ENCODE data around the gene NFATC3.

DNA sequence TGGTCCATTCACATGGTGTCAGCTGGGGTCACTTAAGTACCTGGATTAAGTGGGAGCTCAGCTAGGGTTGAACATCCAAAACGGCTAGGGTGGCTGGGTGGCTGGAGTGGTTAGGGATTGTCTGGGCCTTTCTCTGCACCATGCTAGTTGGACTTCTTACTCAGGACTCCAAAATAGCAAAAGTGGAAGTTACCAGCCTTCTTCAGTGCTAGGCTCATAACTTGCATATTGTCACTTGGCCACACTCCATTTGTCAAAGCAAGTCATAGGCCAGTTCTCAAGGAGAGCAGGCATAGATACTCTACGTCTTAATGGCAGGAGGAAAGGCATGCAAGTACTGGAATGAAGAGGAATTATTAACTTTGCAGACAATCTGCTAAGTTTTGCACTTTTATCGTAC lies 81.1 kb downstream of the NFATC3 start:
- TF ChIP-seq, protein P1, sequence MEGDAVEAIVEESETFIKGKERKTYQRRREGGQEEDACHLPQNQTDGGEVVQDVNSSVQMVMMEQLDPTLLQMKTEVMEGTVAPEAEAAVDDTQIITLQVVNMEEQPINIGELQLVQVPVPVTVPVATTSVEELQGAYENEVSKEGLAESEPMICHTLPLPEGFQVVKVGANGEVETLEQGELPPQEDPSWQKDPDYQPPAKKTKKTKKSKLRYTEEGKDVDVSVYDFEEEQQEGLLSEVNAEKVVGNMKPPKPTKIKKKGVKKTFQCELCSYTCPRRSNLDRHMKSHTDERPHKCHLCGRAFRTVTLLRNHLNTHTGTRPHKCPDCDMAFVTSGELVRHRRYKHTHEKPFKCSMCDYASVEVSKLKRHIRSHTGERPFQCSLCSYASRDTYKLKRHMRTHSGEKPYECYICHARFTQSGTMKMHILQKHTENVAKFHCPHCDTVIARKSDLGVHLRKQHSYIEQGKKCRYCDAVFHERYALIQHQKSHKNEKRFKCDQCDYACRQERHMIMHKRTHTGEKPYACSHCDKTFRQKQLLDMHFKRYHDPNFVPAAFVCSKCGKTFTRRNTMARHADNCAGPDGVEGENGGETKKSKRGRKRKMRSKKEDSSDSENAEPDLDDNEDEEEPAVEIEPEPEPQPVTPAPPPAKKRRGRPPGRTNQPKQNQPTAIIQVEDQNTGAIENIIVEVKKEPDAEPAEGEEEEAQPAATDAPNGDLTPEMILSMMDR (IDR thresholded peaks at IDR 0.05) = no peak
- no peak for TF ChIP-seq EZH2 (IDR thresholded peaks at IDR 0.05)
- TF ChIP-seq EZH2phosphoT487 (IDR thresholded peaks at IDR 0.05) = no peak

Data from neural progenitor cell (in vitro differentiated cells).